HL-60 (cell line): ENCODE measurements around the gene SLC25A10.

ENCODE experiments used
- GABPA ChIP-seq: IDR thresholded peaks from 2 replicates; pipeline ENCODE4 v1.6.1; 2012; ENCODE audit warnings: low read depth
- TF ChIP-seq, protein P1 (sequence below): IDR thresholded peaks from one replicate; pipeline ENCODE4 v1.5.1; 2011; ENCODE audit warnings: low read length, control low read depth, inconsistent platforms; ENCODE audit not compliant: insufficient read depth

DNA sequence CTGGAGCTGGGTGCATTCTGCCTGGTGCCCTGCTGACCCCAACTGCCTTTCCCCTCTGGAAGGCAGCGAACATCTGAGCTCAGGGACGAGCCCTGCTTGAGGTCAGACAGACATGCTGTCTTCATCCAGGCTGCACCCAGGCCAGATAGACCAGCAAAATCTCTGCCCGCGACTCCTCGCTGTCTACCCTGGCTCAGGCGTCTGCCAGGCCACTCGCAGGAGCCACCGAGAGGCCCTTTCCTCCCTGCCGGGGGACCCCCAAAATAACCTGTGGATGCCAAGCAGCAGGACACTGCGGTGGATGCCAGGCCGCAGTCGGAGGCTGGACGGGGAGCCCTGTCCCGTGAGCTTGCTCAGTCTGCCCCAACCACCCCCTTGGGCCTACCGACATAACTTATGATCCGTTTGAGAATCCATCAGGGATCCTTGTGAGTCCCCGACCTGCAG, 3.3 kb upstream of the SLC25A10 start:
- TF ChIP-seq, protein P1, sequence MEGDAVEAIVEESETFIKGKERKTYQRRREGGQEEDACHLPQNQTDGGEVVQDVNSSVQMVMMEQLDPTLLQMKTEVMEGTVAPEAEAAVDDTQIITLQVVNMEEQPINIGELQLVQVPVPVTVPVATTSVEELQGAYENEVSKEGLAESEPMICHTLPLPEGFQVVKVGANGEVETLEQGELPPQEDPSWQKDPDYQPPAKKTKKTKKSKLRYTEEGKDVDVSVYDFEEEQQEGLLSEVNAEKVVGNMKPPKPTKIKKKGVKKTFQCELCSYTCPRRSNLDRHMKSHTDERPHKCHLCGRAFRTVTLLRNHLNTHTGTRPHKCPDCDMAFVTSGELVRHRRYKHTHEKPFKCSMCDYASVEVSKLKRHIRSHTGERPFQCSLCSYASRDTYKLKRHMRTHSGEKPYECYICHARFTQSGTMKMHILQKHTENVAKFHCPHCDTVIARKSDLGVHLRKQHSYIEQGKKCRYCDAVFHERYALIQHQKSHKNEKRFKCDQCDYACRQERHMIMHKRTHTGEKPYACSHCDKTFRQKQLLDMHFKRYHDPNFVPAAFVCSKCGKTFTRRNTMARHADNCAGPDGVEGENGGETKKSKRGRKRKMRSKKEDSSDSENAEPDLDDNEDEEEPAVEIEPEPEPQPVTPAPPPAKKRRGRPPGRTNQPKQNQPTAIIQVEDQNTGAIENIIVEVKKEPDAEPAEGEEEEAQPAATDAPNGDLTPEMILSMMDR = no peak
- no peak for TF ChIP-seq GABPA
